Endodermal cell (in vitro differentiated cells): ENCODE measurements around the gene CLEC11A. TPM values are rescaled to one million over a fixed set of nuclear protein-coding genes. Genes with fewer than 3 reads are reported as not detected.

Experiments used
- DNase-seq: peaks from one replicate; pipeline ENCODE4 v3.0.0-alpha.2; 2017
- H3K27ac ChIP-seq: 2 replicates; pipeline ENCODE4 v1.5.1; 2013; ENCODE audit warnings: mild to moderate bottlenecking, low read depth, low read length, moderate library complexity
- H3K27me3 ChIP-seq: 2 replicates; pipeline ENCODE4 v1.6.1; 2013; ENCODE audit warnings: mild to moderate bottlenecking, low read length, moderate library complexity; ENCODE audit not compliant: insufficient read depth, control insufficient read depth, poor library complexity, severe bottlenecking
- H3K36me3 ChIP-seq: 2 replicates; pipeline ENCODE4 v1.7.0; 2013; ENCODE audit warnings: mild to moderate bottlenecking, low read length, moderate library complexity; ENCODE audit not compliant: control insufficient read depth, insufficient read depth
- H3K4me1 ChIP-seq: one replicate; pipeline ENCODE4 v1.7.0; 2013; ENCODE audit warnings: low read length; ENCODE audit not compliant: control insufficient read depth, insufficient read depth
- H3K4me3 ChIP-seq: 2 replicates; pipeline ENCODE4 v1.5.1; 2013; ENCODE audit warnings: mild to moderate bottlenecking, low read length, moderate library complexity
- H3K9ac ChIP-seq: 2 replicates; pipeline ENCODE4 v1.6.1; 2013; ENCODE audit warnings: mild to moderate bottlenecking, low read length, moderate library complexity; ENCODE audit not compliant: poor library complexity, severe bottlenecking; ENCODE audit errors: extremely low read depth
- H3K9me3 ChIP-seq: 2 replicates; pipeline ENCODE4 v1.6.1; 2013; ENCODE audit warnings: mild to moderate bottlenecking, low read length, moderate library complexity; ENCODE audit not compliant: control insufficient read depth
- H3K27ac Mint-ChIP-seq: 2 replicates; pipeline ENCODE4 v1.8.0; 2020; ENCODE audit warnings: mixed read lengths
- H3K27me3 Mint-ChIP-seq: 2 replicates; pipeline ENCODE4 v1.8.0; 2021; ENCODE audit warnings: mild to moderate bottlenecking, mixed read lengths; ENCODE audit not compliant: insufficient read depth
- H3K36me3 Mint-ChIP-seq: 2 replicates; pipeline ENCODE4 v1.8.0; 2020; ENCODE audit warnings: low read depth, mixed read lengths
- H3K4me1 Mint-ChIP-seq: 2 replicates; pipeline ENCODE4 v1.8.0; 2020; ENCODE audit warnings: mixed read lengths
- H3K4me3 Mint-ChIP-seq: 2 replicates; pipeline ENCODE4 v1.8.0; 2020; ENCODE audit warnings: mild to moderate bottlenecking, moderate library complexity, mixed read lengths
- H3K9me3 Mint-ChIP-seq: 2 replicates; pipeline ENCODE4 v1.8.0; 2020; ENCODE audit warnings: mild to moderate bottlenecking, mixed read lengths
- CTCF ChIP-seq: fragments of 200-600 bp; sonication (generic); conservative IDR thresholded peaks from 2 replicates; pipeline ENCODE4 v1.5.0; 2021; ENCODE audit warnings: antibody characterized with exemption, mild to moderate bottlenecking
- WGBS, 2 experiments: methylation state at CpG; one replicate each; pipeline versions ENCODE4 v1.1.5 to v1.1.7; 2013; ENCODE audit warnings: missing lambda C conversion rate in 2 of 2, mixed read lengths in 1 of 2; ENCODE audit not compliant: insufficient coverage in 1 of 2, insufficient read length in 1 of 2; 5-methylcytosine and 5-hydroxymethylcytosine counted together
- total RNA-seq, 2 donors: library from RNA; stranded (reverse); fragmentation: NEBNext Ultra II Directional in 1 of 2; extraction: Animal tissue kit (Norgen Biotek cat#: 25700) in 1 of 2; gene quantifications; 2 replicates in 1 of 2; 3 replicates in 1 of 2; pipeline ENCODE4 v1.2.1, GENCODE V29; 2021

CLEC11A gene
- total RNA-seq, 2 donors from 2014 or later = 4.0 to 6.2 TPM

GRCh38 chr19:50710612-50711011, 12.6 kb upstream of the CLEC11A start:
- Mint-ChIP-seq H3K27me3 (peaks cover 74% of the 10 kb centered on the region), H3K9me3 (no peaks in the 10 kb centered on the region), H3K27ac (no peak overlapping the region), H3K36me3 (no peaks in the 10 kb centered on the region), H3K4me3 (no peak overlapping the region), H3K4me1 (no peaks in the 10 kb centered on the region)
- no peak for DNase-seq
- Histone ChIP-seq H3K4me3 (no peak overlapping the region), H3K27ac (no peak overlapping the region), H3K27me3 (no peaks in the 10 kb centered on the region), H3K4me1 (no peaks in the 10 kb centered on the region), H3K9me3 (peaks cover 4% of the 10 kb centered on the region), H3K9ac (no peak overlapping the region), H3K36me3 (no peaks in the 10 kb centered on the region)
- no peak for TF ChIP-seq CTCF
- 77 to 100% methylated on average over 1 to 5 of the region's 5 CpGs for WGBS, 2 experiments

- Histone ChIP-seq H3K4me3 (no peak overlapping the region), H3K27me3 (no peaks in the 10 kb centered on the region), H3K4me1 (no peaks in the 10 kb centered on the region), H3K9me3 (peaks cover 4% of the 10 kb centered on the region), H3K36me3 (no peaks in the 10 kb centered on the region), H3K27ac (no peak overlapping the region), H3K9ac (no peak overlapping the region)
- WGBS, 2 experiments = 85 to 89% methylated on average over 7 to 11 of the region's 11 CpGs
- Mint-ChIP-seq H3K27me3 (peaks cover 78% of the 10 kb centered on the region), H3K27ac (no peak overlapping the region), H3K4me3 (no peak overlapping the region), H3K9me3 (no peaks in the 10 kb centered on the region), H3K36me3 (no peaks in the 10 kb centered on the region), H3K4me1 (no peaks in the 10 kb centered on the region)
- TF ChIP-seq CTCF = no peak
- no peak for DNase-seq
These were observed 12.0 kb upstream of the CLEC11A start for GRCh38 chr19:50711196-50711595.

GRCh38 chr19:50711805-50712204, 11.4 kb upstream of the CLEC11A start:
- Histone ChIP-seq H3K9ac (no peak overlapping the region), H3K27me3 (no peaks in the 10 kb centered on the region), H3K4me1 (no peaks in the 10 kb centered on the region), H3K4me3 (no peak overlapping the region), H3K9me3 (peaks cover 4% of the 10 kb centered on the region), H3K27ac (no peak overlapping the region), H3K36me3 (no peaks in the 10 kb centered on the region)
- Mint-ChIP-seq H3K4me3 (no peak overlapping the region), H3K27ac (no peak overlapping the region), H3K9me3 (no peaks in the 10 kb centered on the region), H3K36me3 (no peaks in the 10 kb centered on the region), H3K4me1 (no peaks in the 10 kb centered on the region), H3K27me3 (peaks cover 81% of the 10 kb centered on the region)
- TF ChIP-seq CTCF = no peak
- no peak for DNase-seq
- WGBS, 2 experiments = 67 to 75% methylated on average over 4 to 9 of the region's 9 CpGs
